Memory B cell (primary cell): ENCODE measurements around the gene HS3ST4.

Experiments
- ATAC-seq: fragments of 150-1000 bp; cut with Tn5 transposase; 2 replicates; pipeline ENCODE4 v1.10.0; 2021; ENCODE audit warnings: low read depth, mild to moderate bottlenecking, moderate library complexity
- DNase-seq, 2 donors: peaks; one replicate each; pipeline ENCODE4 v3.0.0; 2022; ENCODE audit warnings: low spot score in 2 of 2
- H3K27ac Mint-ChIP-seq: one replicate; pipeline ENCODE4 v1.8.0; 2022; ENCODE audit warnings: mild to moderate bottlenecking, moderate library complexity, mixed read lengths
- H3K27me3 Mint-ChIP-seq: one replicate; pipeline ENCODE4 v1.8.0; 2022; ENCODE audit warnings: mixed read lengths
- H3K36me3 Mint-ChIP-seq: one replicate; pipeline ENCODE4 v1.8.0; 2022; ENCODE audit warnings: mild to moderate bottlenecking, mixed read lengths
- H3K4me1 Mint-ChIP-seq: one replicate; pipeline ENCODE4 v1.8.0; 2022; ENCODE audit warnings: mixed read lengths
- H3K4me3 Mint-ChIP-seq: one replicate; pipeline ENCODE4 v1.8.0; 2022; ENCODE audit warnings: mild to moderate bottlenecking, moderate library complexity, mixed read lengths
- H3K9me3 Mint-ChIP-seq: one replicate; pipeline ENCODE4 v1.8.0; 2022; ENCODE audit warnings: mixed read lengths

The HS3ST4 gene

DNA sequence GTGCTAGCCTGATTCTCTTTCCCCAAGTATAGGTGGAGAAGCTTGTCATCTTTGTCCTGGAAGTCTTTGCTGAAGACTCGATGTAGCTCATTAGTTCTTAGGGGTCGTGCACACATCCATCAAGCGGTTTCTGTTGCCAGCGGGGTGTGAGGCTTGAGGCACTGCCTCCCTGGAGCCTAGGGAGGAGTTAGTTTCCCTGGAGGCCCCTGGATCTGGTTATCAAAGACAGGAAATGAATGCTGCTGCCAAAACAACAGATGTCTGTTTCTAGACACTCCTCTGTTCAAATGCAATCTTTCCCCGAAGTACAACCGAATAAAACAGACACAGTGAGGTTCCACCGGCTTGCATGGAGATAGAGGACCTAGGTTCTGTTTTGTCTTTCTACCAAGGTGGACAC is 17.5 kb downstream of the HS3ST4 start:
- no peak overlapping the region for H3K27ac Mint-ChIP-seq
- DNase-seq (no peak), ATAC-seq (no peak)
- H3K4me1 Mint-ChIP-seq = no peaks in the 10 kb centered on the region
- no peak overlapping the region for H3K4me3 Mint-ChIP-seq
- peaks cover 4% of the 10 kb centered on the region for H3K9me3 Mint-ChIP-seq
- no peaks in the 10 kb centered on the region for H3K36me3 Mint-ChIP-seq
- H3K27me3 Mint-ChIP-seq = peaks cover 3% of the 10 kb centered on the region

DNA sequence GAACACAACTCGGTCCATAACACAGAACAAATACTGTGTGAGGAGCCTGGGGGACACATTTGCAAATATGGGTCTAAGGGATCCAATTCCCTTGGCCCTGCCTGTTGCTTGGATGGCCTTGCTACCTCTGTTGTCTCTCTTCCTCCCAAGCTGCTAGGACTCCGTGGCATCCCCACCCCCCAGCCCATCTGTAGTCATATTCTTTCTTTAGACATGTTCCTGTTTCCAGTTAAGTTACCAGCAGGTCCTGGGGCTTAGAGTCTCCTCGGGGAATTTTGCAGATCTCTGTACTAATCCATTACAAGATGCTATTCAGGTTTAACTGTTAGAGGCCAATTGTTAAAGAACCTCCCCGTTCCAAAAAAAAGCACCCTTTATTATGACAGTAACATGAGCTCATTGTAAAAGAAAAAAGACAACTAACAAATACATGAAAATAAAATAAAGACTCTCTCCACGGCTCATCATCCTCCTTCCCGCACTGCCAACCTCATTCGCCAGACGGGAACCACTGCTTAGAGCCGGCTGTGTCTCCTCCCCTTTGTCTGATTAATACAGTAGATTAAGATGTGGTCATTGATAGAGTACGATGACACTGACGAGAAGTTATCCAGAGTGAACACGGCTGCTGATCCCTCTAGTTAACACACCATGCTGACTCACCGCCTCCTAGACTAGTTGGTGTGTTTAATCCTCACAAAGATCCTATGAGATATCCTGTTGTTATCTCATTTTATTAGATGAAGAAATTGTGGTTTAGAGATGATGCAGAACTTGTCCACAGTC is 22.2 kb downstream of the HS3ST4 start:
- no peak for ATAC-seq
- Mint-ChIP-seq H3K27me3 (no peaks in the 10 kb centered on the region), H3K4me1 (no peaks in the 10 kb centered on the region), H3K9me3 (no peaks in the 10 kb centered on the region), H3K4me3 (no peak overlapping the region), H3K27ac (no peak overlapping the region), H3K36me3 (no peaks in the 10 kb centered on the region)
- no peak for DNase-seq

DNA sequence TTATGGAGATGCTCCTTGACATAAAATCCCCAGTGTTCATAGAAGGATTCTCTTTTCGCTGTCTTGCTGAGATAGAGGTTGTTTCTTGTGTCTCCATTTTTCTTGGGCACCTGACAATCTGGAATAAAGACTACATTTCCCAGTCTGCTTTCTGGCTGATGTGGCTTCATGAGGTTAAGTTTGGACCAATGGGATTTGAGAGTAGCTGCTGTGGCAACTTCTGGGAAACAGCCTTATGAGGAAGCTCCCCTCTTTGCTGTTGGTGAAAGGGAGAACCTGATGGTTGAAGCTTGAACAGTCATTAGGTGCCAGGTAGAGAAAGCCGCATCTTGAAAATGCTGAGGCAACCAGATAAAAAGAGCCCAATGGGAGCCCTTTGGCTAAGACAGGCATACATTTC is 24.4 kb downstream of the HS3ST4 start:
- H3K27ac Mint-ChIP-seq = no peak overlapping the region
- no peak for ATAC-seq
- no peaks in the 10 kb centered on the region for H3K36me3 Mint-ChIP-seq
- H3K27me3 Mint-ChIP-seq = no peaks in the 10 kb centered on the region
- no peaks in the 10 kb centered on the region for H3K9me3 Mint-ChIP-seq
- no peak for DNase-seq
- H3K4me3 Mint-ChIP-seq = no peak overlapping the region
- H3K4me1 Mint-ChIP-seq = no peaks in the 10 kb centered on the region

DNA sequence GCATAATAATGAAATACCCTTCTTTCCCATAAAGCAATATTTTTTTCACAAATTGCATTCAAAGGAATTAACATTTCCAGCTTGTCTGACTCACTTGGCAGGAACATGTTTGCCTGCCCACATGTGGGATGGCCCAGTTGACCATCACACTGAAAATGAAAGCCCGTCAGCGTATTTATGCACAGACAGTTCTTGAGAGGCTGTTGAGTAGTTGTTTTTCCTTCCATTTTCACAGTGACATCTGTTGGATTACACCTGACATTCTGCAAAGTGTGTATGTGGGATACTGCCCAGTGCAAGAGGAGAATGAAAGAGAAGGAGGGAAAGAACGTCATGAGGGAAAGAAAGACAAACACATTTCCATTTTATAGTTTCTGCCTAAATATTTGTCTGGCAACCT is 29.7 kb downstream of the HS3ST4 start:
- ATAC-seq (no peak), DNase-seq (no peak)
- Mint-ChIP-seq H3K9me3 (peaks cover 1% of the 10 kb centered on the region), H3K4me1 (no peaks in the 10 kb centered on the region), H3K4me3 (no peak overlapping the region), H3K27ac (no peak overlapping the region), H3K27me3 (no peaks in the 10 kb centered on the region), H3K36me3 (no peaks in the 10 kb centered on the region)

DNA sequence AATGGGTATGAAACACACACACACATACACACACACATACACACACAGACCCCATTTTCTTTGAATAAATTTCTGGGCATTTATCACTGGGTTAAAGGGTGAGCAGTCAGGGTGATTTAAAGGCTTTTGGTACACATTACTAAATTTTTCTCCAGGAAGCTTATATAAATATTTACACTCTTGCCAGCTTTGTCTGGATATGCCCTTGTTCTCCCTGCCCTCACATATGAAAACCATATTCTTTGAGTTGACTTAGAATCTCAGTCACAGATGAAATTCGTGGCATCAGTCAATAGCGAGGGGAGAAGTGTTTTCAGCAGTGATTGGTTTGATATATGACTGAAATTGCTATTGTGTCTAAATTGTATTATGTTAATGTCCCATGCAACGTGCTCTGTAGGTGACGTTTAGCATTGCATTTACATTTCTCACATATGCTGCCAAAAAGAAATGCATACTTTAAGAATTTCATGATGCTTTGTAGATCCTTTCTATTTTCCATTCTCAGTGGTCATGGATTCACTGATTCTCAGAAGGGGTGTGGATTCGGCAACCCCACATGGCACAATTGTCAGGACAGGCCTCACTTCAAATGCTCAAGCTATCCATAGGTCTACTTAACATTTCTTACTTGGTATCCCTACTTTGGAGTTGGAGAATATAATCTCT is 34.8 kb downstream of the HS3ST4 start:
- H3K4me1 Mint-ChIP-seq = peaks cover 2% of the 10 kb centered on the region
- DNase-seq = no peak
- H3K27me3 Mint-ChIP-seq = peaks cover 3% of the 10 kb centered on the region
- H3K4me3 Mint-ChIP-seq = no peak overlapping the region
- no peak for ATAC-seq
- H3K9me3 Mint-ChIP-seq = peaks cover 6% of the 10 kb centered on the region
- no peaks in the 10 kb centered on the region for H3K36me3 Mint-ChIP-seq
- H3K27ac Mint-ChIP-seq = no peak overlapping the region

DNA sequence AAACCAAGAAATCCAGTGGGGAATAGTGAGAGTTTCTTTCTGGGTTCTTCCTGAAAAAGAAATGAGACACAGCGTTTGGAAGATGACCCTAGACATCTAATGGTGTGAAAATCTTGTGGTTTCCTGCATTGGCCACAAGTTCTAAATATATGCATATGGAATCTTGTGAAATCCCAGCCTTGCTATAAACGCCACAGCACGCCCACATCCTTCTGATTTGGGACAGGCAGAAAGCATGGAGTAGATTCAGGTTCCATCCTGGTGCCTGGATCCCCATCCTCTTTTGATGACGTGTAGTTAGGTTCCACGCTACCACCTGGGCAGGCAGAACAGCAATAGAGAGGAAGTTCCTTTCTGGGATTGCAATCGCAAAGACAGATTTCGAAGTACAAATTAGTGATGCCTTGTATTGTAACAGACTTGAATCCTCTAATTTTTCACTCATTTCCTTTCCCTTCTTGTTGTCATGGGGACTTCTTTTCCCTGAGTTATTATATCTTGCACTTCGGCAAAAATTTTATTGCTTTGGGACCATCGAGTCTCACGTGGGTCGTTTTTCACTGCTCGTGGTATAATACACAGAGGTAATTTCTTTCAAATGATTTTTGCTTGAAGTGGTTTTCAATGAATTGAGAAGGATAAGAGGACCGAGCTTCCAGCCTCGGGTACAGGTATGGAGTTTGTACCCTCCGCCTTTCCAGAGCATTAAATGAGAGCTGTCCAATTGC is 37.6 kb downstream of the HS3ST4 start:
- Mint-ChIP-seq H3K27me3 (peaks cover 3% of the 10 kb centered on the region), H3K36me3 (no peaks in the 10 kb centered on the region), H3K4me3 (no peak overlapping the region), H3K9me3 (peaks cover 5% of the 10 kb centered on the region), H3K4me1 (peaks cover 2% of the 10 kb centered on the region), H3K27ac (no peak overlapping the region)
- no peak for DNase-seq
- ATAC-seq = no peak

DNA sequence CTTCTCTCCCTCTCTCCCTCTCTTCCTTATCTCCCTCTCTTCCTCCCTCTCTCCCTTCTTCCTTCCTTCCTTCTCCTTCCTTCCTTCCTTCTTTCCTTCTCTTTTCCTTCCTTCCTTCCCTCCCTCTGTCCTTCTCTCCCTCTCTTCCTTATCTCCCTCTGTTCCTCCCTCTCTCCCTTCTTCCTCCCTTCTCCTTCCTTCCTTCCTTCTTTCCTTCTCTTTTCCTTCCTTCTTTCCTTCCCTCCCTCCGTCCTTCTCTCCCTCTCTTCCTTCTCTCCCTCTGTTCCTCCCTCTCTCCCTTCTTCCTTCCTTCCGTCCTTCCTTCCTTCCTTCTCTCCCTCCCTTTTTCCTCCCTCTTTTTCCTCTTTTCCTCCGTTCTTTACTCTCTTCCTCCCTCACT is 38.6 kb downstream of the HS3ST4 start:
- no peak overlapping the region for H3K4me3 Mint-ChIP-seq
- H3K36me3 Mint-ChIP-seq = no peaks in the 10 kb centered on the region
- H3K4me1 Mint-ChIP-seq = peaks cover 2% of the 10 kb centered on the region
- H3K27ac Mint-ChIP-seq = no peak overlapping the region
- H3K9me3 Mint-ChIP-seq = peaks cover 5% of the 10 kb centered on the region
- DNase-seq (no peak), ATAC-seq (no peak)
- H3K27me3 Mint-ChIP-seq = peaks cover 5% of the 10 kb centered on the region

DNA sequence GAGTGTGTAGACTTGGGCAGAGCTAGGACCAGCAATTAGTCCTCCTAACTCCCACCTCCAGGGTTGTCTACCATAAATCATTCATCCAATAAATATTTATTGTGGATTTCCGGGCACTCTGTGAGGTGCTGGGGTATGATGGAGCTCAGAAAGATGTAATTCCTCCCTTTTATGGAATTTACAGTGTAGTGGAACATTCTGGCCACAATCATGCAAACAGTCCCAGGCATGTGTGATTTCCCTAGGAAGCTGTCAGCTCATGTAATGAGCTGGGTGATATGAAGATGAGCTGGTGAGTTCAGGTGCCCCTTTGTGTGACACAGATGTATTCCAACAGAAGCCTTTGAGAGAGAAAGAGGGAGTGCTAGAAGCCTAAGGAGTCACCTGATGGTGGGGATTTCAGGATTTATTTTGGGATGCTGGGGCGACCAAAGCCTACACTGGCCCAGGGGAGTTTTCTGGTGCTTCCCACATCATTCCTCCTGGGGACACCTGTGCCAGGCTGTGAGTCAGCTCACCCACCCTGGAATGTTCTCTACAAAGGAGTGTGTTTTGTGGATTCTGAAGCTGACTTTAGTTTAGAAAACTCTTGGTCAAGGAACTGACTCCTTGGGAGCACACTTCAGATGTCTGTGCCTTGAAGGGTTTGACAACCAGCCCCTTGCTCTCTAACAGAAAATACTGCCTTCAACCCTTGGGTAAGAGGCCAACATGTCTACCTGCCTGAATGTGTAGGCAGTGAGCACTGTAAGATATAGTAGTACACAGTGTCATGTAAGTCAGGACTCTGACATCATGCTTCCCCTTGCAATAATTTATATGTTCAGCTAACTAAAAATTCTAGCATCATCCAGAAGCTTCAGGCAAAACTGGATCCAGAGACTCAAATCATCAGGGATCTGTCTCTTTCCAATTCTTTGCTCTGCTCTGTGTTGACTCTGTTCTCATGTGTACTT is 42.9 kb downstream of the HS3ST4 start:
- ATAC-seq (no peak), DNase-seq (no peak)
- Mint-ChIP-seq H3K4me3 (no peak overlapping the region), H3K36me3 (no peaks in the 10 kb centered on the region), H3K4me1 (peaks cover 2% of the 10 kb centered on the region), H3K27me3 (peaks cover 5% of the 10 kb centered on the region), H3K27ac (no peak overlapping the region), H3K9me3 (peaks cover 5% of the 10 kb centered on the region)

DNA sequence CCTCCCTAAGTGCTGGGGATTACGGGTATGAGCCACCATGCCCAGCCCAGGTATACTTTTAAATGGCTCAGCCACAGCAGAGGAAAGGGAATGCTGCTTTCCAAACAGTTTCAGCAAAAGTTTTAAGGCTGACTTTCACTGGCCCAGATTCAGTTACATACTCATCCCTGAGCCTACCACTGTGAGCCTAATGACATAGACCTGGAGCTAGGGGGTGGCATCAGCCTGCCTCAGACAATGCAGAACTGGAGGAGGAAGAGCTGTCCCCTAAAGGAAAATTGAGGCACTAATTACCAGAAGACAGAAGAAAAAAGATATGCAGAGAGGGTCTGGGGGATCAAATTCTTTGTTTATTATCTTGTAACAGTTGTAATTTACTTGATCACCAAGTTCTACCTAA is 43.9 kb downstream of the HS3ST4 start:
- Mint-ChIP-seq H3K4me3 (no peak overlapping the region), H3K4me1 (no peaks in the 10 kb centered on the region), H3K9me3 (peaks cover under 1% of the 10 kb centered on the region), H3K36me3 (no peaks in the 10 kb centered on the region), H3K27ac (no peak overlapping the region), H3K27me3 (peaks cover 2% of the 10 kb centered on the region)
- no peak for ATAC-seq
- DNase-seq = no peak

DNA sequence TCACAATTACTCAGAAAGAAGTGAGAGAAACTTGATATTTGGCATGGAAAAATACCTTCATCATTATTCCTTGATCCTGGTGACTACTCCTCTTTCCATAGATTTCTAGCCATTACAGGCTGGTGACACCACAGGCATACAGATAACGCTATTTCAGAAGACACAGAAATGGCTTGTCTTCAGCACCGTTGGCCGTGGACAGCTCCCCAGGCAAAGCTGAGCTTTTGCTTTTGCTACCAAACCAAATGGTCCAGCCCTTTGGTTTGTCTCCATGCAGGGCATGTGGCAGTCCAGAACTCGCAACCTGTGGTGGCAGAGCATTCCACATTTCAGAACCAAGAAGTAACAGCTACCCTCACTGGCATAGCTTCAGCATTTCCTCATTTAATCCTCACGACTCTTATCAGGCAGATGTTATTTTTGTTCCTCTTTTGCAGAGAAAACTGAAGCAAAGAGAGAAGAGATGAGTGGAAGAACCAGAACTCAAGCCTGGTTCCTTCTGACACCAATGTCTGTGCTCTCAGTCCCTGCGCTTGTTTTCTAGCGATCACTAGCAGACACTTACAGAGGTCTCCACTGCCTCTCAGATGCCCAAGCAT is 55.5 kb downstream of the HS3ST4 start:
- no peaks in the 10 kb centered on the region for H3K4me1 Mint-ChIP-seq
- H3K9me3 Mint-ChIP-seq = peaks cover 9% of the 10 kb centered on the region
- H3K36me3 Mint-ChIP-seq = no peaks in the 10 kb centered on the region
- no peak for ATAC-seq
- H3K27me3 Mint-ChIP-seq = peaks cover 2% of the 10 kb centered on the region
- DNase-seq = no peak
- no peak overlapping the region for H3K27ac Mint-ChIP-seq
- H3K4me3 Mint-ChIP-seq = no peak overlapping the region

DNA sequence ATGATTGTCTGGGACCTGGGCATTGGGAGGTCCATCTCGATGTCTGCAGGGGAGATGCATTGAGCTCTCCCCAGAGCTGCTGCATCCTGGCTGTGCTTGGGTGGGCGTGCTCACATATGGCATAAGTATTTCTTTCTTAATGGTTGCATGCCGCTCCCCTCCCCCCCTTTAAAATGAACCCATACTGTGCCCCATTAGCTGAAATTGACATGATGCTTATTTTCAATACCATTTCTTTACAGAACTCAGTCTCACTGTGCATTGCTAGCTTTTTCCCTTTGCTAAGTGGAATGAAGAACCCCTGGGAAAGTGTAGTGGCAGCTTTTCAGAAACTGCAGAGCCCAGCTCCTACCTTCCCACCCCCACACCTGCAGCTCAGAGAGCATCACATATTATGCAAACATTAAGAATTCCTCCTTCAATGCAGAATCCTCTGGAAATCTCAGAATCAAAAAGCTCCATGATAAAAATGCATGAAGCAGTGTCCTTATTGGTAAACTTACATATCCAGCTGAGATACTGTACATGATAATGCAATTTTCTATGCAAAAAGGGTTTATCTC is 56.4 kb downstream of the HS3ST4 start:
- H3K4me1 Mint-ChIP-seq = no peaks in the 10 kb centered on the region
- no peak overlapping the region for H3K4me3 Mint-ChIP-seq
- no peak overlapping the region for H3K27ac Mint-ChIP-seq
- peaks cover 2% of the 10 kb centered on the region for H3K27me3 Mint-ChIP-seq
- no peaks in the 10 kb centered on the region for H3K36me3 Mint-ChIP-seq
- ATAC-seq (no peak), DNase-seq (no peak)
- H3K9me3 Mint-ChIP-seq = peaks cover 9% of the 10 kb centered on the region

DNA sequence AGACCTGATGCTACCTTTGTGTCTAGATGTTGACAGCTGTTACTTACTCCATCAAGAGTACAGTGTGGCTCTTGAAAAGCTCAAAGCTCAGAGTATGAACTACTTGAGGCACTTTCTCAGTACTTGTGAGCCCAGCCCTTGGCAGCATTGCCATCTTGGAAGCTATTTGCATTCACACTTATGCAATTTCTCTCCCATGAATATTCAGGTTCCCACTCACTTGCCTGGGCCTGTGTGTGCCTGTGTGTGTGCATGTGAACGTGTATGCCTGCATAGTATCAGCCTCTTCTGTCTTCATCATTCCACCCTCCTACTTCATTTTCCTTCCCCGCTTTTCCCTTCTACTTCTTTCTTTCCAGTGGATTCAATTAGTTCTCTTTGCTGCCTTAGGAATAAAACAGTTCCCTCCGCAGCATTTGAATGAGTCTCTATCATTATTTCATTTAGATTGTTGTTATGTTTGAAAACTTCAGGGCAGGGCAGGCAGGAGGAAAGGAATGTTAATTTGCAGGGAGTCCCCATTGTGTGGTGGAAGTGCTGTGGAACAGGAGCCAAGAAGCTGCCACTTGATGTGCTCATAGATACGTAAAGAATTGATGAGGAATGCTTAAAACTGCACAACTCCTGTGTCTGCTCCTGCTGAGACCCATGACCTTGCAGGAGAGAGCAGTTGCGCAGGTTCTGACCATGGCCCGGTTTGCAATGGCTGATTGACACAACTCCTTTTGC is 58.9 kb downstream of the HS3ST4 start:
- ATAC-seq = no peak
- no peak for DNase-seq
- Mint-ChIP-seq H3K27me3 (peaks cover 2% of the 10 kb centered on the region), H3K4me1 (no peaks in the 10 kb centered on the region), H3K9me3 (peaks cover 13% of the 10 kb centered on the region), H3K27ac (no peak overlapping the region), H3K36me3 (peaks cover 1% of the 10 kb centered on the region), H3K4me3 (no peak overlapping the region)
